Liver (tissue), 9 donors: ENCODE measurements around the gene AFF2. TPM values are rescaled to one million over a fixed set of nuclear protein-coding genes. Genes with fewer than 3 reads are reported as not detected.

Experiments used
- DNase-seq: peaks from one replicate; pipeline ENCODE4 v3.0.0-alpha.2; 2017; ENCODE audit warnings: low spot score
- H3K27ac ChIP-seq, 2 donors: one replicate each; pipeline ENCODE4 v1.7.0; 2013; ENCODE audit warnings: inconsistent platforms in 2 of 2, low read length in 2 of 2, control low read depth in 1 of 2, low read depth in 1 of 2, mild to moderate bottlenecking in 1 of 2
- H3K27me3 ChIP-seq, 4 donors: one replicate each; pipeline versions ENCODE4 v1.6.1 to v1.7.0; 2013; ENCODE audit warnings: low read length in 3 of 4, inconsistent platforms in 1 of 4, mild to moderate bottlenecking in 1 of 4, moderate library complexity in 1 of 4; ENCODE audit not compliant: control insufficient read depth in 4 of 4, insufficient read depth in 4 of 4
- H3K36me3 ChIP-seq, 4 donors: one replicate each; pipeline versions ENCODE4 v1.6.1 to v1.7.0; 2013; ENCODE audit warnings: low read length in 3 of 4, mild to moderate bottlenecking in 3 of 4, low read depth in 1 of 4, moderate library complexity in 1 of 4; ENCODE audit not compliant: control insufficient read depth in 4 of 4, insufficient read depth in 3 of 4
- H3K4me1 ChIP-seq, 4 donors: one replicate each; pipeline versions ENCODE4 v1.6.1 to v1.7.0; 2013; ENCODE audit warnings: low read length in 3 of 4, mild to moderate bottlenecking in 3 of 4, moderate library complexity in 1 of 4; ENCODE audit not compliant: control insufficient read depth in 4 of 4, insufficient read depth in 4 of 4
- H3K4me3 ChIP-seq, 3 donors: one replicate each; pipeline versions ENCODE4 v1.6.1 to v1.7.0; 2013; ENCODE audit warnings: low read length in 3 of 3, control low read depth in 1 of 3, low read depth in 1 of 3, mild to moderate bottlenecking in 1 of 3
- H3K9ac ChIP-seq, 2 donors: one replicate each; pipeline ENCODE4 v1.7.0; 2013; ENCODE audit warnings: low read length in 2 of 2, mild to moderate bottlenecking in 2 of 2, moderate library complexity in 2 of 2, control low read depth in 1 of 2, low read depth in 1 of 2
- H3K9me3 ChIP-seq, 4 donors: one replicate each; pipeline versions ENCODE4 v1.6.1 to v1.7.0; 2013; ENCODE audit warnings: low read length in 3 of 4; ENCODE audit not compliant: control insufficient read depth in 4 of 4
- EGR1 ChIP-seq, 2 donors: IDR thresholded peaks; 2 replicates each; pipeline ENCODE4 v1.6.1; 2016 to 2018; ENCODE audit warnings: antibody characterized with exemption in 2 of 2, low read depth in 2 of 2
- GABPA ChIP-seq, 2 donors: IDR thresholded peaks in 1 of 2; conservative IDR thresholded peaks in 1 of 2; 2 replicates each; pipeline ENCODE4 v1.6.1; 2016; ENCODE audit warnings: antibody characterized with exemption in 2 of 2, mild to moderate bottlenecking in 1 of 2, moderate library complexity in 1 of 2
- HNF4A ChIP-seq, 2 donors: conservative IDR thresholded peaks; 2 replicates each; pipeline ENCODE4 v1.6.1; 2016; ENCODE audit warnings: antibody characterized with exemption in 2 of 2, mild to moderate bottlenecking in 2 of 2
- HNF4G ChIP-seq: IDR thresholded peaks from 2 replicates; pipeline ENCODE4 v1.6.1; 2016; ENCODE audit warnings: antibody characterized with exemption
- JUND ChIP-seq, 2 donors: IDR thresholded peaks; 2 replicates each; pipeline ENCODE4 v1.6.1; 2016; ENCODE audit warnings: antibody characterized with exemption in 2 of 2
- NR2F2 ChIP-seq: IDR thresholded peaks from 2 replicates; pipeline ENCODE4 v1.6.1; 2016; ENCODE audit warnings: antibody characterized with exemption
- RXRA ChIP-seq, 2 donors: IDR thresholded peaks; 2 replicates each; pipeline ENCODE4 v1.6.1; 2017 to 2018; ENCODE audit warnings: antibody characterized with exemption in 2 of 2, mild to moderate bottlenecking in 1 of 2
- SP1 ChIP-seq: IDR thresholded peaks from 2 replicates; pipeline ENCODE4 v1.6.1; 2018; ENCODE audit warnings: antibody characterized with exemption, mild to moderate bottlenecking
- TAF1 ChIP-seq: conservative IDR thresholded peaks from 2 replicates; pipeline ENCODE4 v1.6.1; 2016; ENCODE audit warnings: antibody characterized with exemption, mild to moderate bottlenecking
- YY1 ChIP-seq: IDR thresholded peaks from 2 replicates; pipeline ENCODE4 v1.6.1; 2016; ENCODE audit warnings: antibody characterized with exemption, mild to moderate bottlenecking
- WGBS: extraction: QIAGEN DNeasy Blood & Tissue Kit; methylation state at CpG from one replicate; pipeline ENCODE4 v1.1.7; 2013; 5-methylcytosine and 5-hydroxymethylcytosine counted together
- polyA plus RNA-seq, 2 donors: library from polyadenylated mRNA; stranded (reverse) in 1 of 2; unstranded in 1 of 2; fragments of 200-250 nt in 1 of 2; fragments of >200 nt in 1 of 2; fragmentation: Nextera tagmentation in 1 of 2; extraction: Ambion mirVana in 1 of 2; gene quantifications; one replicate each; pipeline versions ENCODE4 v1.2.1 to v1.2.3, GENCODE V29; 2013 to 2015
- total RNA-seq, 2 donors: library from RNA; depleted of rRNA; stranded (reverse); fragments of >200 nt; gene quantifications; one replicate each; pipeline ENCODE4 v1.2.3, GENCODE V29; 2014
- TF ChIP-seq, protein P1 (sequence below): fragments of 150-350 bp; IDR thresholded peaks from 2 replicates; pipeline ENCODE4 v1.5.1; 2017; ENCODE audit warnings: improper control_type of control experiment, low read depth, low read length; ENCODE audit not compliant: missing input control
- TF ChIP-seq, protein P2 (sequence below): IDR thresholded peaks from 2 replicates; pipeline ENCODE4 v1.6.1; 2016; ENCODE audit warnings: antibody characterized with exemption
- TF ChIP-seq, protein P3 (sequence below): IDR thresholded peaks from 2 replicates; pipeline ENCODE4 v1.6.1; 2016; ENCODE audit warnings: antibody characterized with exemption, mild to moderate bottlenecking
- donor health status: healthy.
- donor health status: healthy.
- donor health status: healthy.
- donor health status: healthy.
- donor health status: healthy.

AFF2 gene
- total and polyA plus RNA-seq, 4 donors: 0.01 to 1.6 (median 0.50) TPM; not detected in 1

DNA sequence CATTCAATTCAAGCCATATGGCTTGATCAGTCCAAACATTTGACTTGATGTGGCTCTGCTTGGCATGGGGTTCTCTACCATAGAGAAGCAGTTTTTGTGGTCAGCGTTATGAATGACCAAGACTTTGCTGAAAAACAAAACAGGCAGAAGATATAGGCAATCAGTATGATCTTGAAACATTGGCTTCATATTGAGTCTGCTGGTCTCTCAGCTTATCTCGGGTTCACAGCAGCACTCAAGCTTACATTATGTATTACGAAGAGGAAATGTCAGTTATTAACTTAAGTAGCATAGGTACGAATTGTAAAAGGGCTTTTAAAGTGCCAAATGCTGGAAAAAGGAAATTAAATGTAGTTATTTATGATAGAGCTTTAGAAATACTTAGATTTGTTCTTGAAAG is 99.0 kb downstream of the AFF2 start:
- H3K9me3 ChIP-seq: no peaks in the 10 kb centered on the region
- H3K27me3 ChIP-seq: peaks cover 0 to 6% (median 0%) of the 10 kb centered on the region in 4 donors
- no peaks in the 10 kb centered on the region for H3K4me1 ChIP-seq
- no peak overlapping the region for H3K27ac ChIP-seq
- DNase-seq: no peak
- no peak overlapping the region for H3K9ac ChIP-seq
- H3K4me3 ChIP-seq: no peak overlapping the region
- 58% methylated on average over 4 of the region's 4 CpGs for WGBS
- TF ChIP-seq EGR1 (IDR thresholded peaks at IDR 0.05; ENCODE audit: low read depth in 2 of 2): no peak
- TF ChIP-seq, protein P1, sequence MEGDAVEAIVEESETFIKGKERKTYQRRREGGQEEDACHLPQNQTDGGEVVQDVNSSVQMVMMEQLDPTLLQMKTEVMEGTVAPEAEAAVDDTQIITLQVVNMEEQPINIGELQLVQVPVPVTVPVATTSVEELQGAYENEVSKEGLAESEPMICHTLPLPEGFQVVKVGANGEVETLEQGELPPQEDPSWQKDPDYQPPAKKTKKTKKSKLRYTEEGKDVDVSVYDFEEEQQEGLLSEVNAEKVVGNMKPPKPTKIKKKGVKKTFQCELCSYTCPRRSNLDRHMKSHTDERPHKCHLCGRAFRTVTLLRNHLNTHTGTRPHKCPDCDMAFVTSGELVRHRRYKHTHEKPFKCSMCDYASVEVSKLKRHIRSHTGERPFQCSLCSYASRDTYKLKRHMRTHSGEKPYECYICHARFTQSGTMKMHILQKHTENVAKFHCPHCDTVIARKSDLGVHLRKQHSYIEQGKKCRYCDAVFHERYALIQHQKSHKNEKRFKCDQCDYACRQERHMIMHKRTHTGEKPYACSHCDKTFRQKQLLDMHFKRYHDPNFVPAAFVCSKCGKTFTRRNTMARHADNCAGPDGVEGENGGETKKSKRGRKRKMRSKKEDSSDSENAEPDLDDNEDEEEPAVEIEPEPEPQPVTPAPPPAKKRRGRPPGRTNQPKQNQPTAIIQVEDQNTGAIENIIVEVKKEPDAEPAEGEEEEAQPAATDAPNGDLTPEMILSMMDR: no peak
- no peak for TF ChIP-seq RXRA (IDR thresholded peaks at IDR 0.05)
- TF ChIP-seq, protein P2, sequence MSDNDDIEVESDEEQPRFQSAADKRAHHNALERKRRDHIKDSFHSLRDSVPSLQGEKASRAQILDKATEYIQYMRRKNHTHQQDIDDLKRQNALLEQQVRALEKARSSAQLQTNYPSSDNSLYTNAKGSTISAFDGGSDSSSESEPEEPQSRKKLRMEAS: no peak
- TF ChIP-seq GABPA (IDR thresholded peaks at IDR 0.05 in 1 of 2, conservative IDR thresholded peaks at IDR 0.05 in 1 of 2): no peak
- no peak for TF ChIP-seq TAF1
- TF ChIP-seq HNF4A (conservative IDR thresholded peaks at IDR 0.05): no peak
- H3K36me3 ChIP-seq: no peaks in the 10 kb centered on the region

DNA sequence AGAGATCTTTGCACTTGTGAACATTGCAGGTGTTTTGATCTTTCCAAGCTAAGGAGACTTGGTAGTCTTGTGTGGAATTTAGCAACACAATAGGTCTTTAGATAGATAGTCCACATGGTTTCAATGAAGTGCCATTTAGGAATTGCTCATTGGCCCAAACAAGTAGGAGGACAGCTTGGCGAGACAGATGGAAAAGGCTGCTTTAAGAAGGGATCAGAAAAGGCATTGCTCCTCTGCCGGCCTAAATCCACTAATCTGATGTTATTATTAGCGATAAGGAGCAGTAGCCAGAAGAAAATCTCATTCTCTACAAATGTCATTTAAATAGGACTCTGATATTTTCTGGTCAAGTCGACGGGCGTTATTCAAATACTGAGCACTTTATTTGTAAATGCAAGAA is 99.7 kb downstream of the AFF2 start:
- no peaks in the 10 kb centered on the region for H3K36me3 ChIP-seq
- WGBS: 67% methylated on average over 6 of the region's 6 CpGs
- no peak for TF ChIP-seq NR2F2
- TF ChIP-seq, protein P3, sequence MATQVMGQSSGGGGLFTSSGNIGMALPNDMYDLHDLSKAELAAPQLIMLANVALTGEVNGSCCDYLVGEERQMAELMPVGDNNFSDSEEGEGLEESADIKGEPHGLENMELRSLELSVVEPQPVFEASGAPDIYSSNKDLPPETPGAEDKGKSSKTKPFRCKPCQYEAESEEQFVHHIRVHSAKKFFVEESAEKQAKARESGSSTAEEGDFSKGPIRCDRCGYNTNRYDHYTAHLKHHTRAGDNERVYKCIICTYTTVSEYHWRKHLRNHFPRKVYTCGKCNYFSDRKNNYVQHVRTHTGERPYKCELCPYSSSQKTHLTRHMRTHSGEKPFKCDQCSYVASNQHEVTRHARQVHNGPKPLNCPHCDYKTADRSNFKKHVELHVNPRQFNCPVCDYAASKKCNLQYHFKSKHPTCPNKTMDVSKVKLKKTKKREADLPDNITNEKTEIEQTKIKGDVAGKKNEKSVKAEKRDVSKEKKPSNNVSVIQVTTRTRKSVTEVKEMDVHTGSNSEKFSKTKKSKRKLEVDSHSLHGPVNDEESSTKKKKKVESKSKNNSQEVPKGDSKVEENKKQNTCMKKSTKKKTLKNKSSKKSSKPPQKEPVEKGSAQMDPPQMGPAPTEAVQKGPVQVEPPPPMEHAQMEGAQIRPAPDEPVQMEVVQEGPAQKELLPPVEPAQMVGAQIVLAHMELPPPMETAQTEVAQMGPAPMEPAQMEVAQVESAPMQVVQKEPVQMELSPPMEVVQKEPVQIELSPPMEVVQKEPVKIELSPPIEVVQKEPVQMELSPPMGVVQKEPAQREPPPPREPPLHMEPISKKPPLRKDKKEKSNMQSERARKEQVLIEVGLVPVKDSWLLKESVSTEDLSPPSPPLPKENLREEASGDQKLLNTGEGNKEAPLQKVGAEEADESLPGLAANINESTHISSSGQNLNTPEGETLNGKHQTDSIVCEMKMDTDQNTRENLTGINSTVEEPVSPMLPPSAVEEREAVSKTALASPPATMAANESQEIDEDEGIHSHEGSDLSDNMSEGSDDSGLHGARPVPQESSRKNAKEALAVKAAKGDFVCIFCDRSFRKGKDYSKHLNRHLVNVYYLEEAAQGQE: no peak
- H3K4me1 ChIP-seq: no peaks in the 10 kb centered on the region
- no peaks in the 10 kb centered on the region for H3K9me3 ChIP-seq
- no peak overlapping the region for H3K4me3 ChIP-seq
- no peak for DNase-seq
- peaks cover 0 to 6% (median 0%) of the 10 kb centered on the region in 4 donors for H3K27me3 ChIP-seq
- no peak overlapping the region for H3K27ac ChIP-seq
- no peak overlapping the region for H3K9ac ChIP-seq

DNA sequence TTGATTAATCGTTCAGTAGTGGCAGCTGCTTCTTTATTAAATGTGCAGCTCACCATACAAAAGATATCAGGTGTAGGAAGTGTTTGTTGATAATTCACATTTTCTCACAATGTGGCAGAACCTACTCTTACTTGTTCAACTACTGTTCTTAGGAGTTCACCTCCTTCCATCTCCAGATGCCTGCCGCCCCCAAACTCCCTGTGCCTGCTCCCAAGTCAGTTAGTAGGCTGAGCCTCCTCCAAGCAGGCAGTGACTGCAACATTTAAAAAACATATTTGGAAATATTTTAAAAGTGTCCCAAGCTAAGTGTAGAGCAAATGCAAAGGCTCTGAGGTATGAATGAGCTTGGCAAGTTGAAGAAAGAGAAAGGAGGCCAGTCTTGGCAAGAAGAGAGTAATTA is 100.2 kb downstream of the AFF2 start:
- Histone ChIP-seq H3K27ac (no peak overlapping the region), H3K4me1 (no peaks in the 10 kb centered on the region), H3K9me3 (no peaks in the 10 kb centered on the region), H3K36me3 (no peaks in the 10 kb centered on the region), H3K9ac (no peak overlapping the region), H3K27me3 (peaks cover 0 to 6% (median 0%) of the 10 kb centered on the region in 4 donors), H3K4me3 (no peak overlapping the region)
- 75% methylated on average over 2 of the region's 2 CpGs for WGBS
- TF ChIP-seq, protein P1: no peak
- TF ChIP-seq YY1 (no peak), JUND (IDR thresholded peaks at IDR 0.05) (no peak), EGR1 (IDR thresholded peaks at IDR 0.05; ENCODE audit: low read depth in 2 of 2) (no peak), SP1 (no peak), HNF4G (no peak)
- DNase-seq: no peak
